HG03378 (cell line): ENCODE measurements around the gene TNNI2.

Experiments
- ATAC-seq: cut with Tn5 transposase; IDR thresholded peaks from one replicate; pipeline ENCODE4 v1.9.1; 2021; ENCODE audit warnings: mild to moderate bottlenecking, moderate library complexity; ENCODE audit not compliant: unreplicated experiment

TNNI2 gene

GRCh38 chr11:1857064-1857463 lies 18.3 kb downstream of the TNNI2 start:
- no peak for ATAC-seq

- ATAC-seq = no peak
Measured at GRCh38 chr11:1858154-1858553, 19.4 kb downstream of the TNNI2 start.

- ATAC-seq = no peak
Measured at GRCh38 chr11:1858576-1858975, 19.8 kb downstream of the TNNI2 start.

GRCh38 chr11:1859004-1859403 lies 20.2 kb downstream of the TNNI2 start:
- ATAC-seq = no peak

GRCh38 chr11:1860108-1860507 lies 21.3 kb downstream of the TNNI2 start:
- ATAC-seq = no peak

GRCh38 chr11:1861435-1862411 lies 22.9 kb downstream of the TNNI2 start:
- ATAC-seq = no peak

GRCh38 chr11:1862588-1863351 lies 24.0 kb downstream of the TNNI2 start:
- ATAC-seq = no peak

GRCh38 chr11:1863352-1864216 lies 24.8 kb downstream of the TNNI2 start:
- no peak for ATAC-seq

GRCh38 chr11:1864231-1864630 lies 25.4 kb downstream of the TNNI2 start:
- no peak for ATAC-seq

GRCh38 chr11:1864831-1865665 lies 26.3 kb downstream of the TNNI2 start:
- no peak for ATAC-seq

GRCh38 chr11:1866226-1866625 lies 27.4 kb downstream of the TNNI2 start:
- ATAC-seq = no peak

- no peak for ATAC-seq
Measured at GRCh38 chr11:1866776-1867175, 28.0 kb downstream of the TNNI2 start.

GRCh38 chr11:1867381-1867780 lies 28.6 kb downstream of the TNNI2 start:
- ATAC-seq = no peak

GRCh38 chr11:1868056-1868635 lies 29.4 kb downstream of the TNNI2 start:
- ATAC-seq = no peak

GRCh38 chr11:1868636-1869291 lies 30.0 kb downstream of the TNNI2 start:
- ATAC-seq = no peak

GRCh38 chr11:1869427-1870325 lies 30.9 kb downstream of the TNNI2 start:
- no peak for ATAC-seq

GRCh38 chr11:1870326-1870696 lies 31.5 kb downstream of the TNNI2 start:
- no peak for ATAC-seq
